ENCODE measurements around the gene ACVRL1. TPM values are rescaled to one million over a fixed set of nuclear protein-coding genes. Genes with fewer than 3 reads are reported as not detected.

ACVRL1 gene
- total and polyA plus RNA-seq, 4 donors, result 3.1 to 7.9 (median 6.1) TPM

DNA sequence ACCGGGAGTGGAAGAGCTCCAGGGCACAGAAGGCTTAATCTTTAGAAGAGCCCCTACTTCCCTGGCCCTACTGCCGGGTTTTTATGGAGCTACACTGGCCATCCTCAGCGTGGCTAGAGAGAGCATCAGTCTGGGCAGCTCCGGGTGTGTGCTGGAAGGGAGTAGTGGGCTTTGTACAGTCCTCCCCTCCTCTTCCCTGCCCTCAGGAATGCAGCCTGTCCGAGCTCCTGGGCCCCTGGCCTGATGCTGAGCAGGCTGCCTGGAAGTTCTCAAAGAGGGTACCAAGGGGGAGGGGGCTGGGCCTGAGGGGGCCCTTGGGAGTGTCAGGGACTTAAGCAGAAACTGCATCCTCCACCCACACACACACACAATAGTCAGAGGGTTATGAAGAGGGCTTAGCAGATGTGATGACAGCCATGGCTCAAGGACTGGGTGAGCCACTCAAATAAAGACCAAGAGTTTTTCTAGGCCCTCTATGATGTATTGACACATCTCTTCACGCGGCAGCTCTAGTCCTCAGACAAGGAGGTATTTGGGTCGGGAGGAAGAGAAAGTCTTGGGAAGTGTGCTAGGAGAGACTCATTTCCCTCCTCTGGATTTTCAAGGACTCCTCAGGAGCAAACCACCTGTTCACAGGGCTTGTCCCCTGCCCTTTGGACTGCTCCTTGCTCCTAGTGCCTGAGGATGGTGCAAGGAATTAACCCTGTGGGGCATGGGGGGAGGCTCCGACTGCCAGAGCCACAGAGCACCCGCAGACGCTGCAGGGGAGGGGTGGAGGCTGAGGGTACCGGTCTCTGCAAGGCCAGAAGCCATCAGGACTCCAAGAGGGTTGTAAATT, 42.3 kb upstream of the ACVRL1 start:
- TF ChIP-seq, protein P1, sequence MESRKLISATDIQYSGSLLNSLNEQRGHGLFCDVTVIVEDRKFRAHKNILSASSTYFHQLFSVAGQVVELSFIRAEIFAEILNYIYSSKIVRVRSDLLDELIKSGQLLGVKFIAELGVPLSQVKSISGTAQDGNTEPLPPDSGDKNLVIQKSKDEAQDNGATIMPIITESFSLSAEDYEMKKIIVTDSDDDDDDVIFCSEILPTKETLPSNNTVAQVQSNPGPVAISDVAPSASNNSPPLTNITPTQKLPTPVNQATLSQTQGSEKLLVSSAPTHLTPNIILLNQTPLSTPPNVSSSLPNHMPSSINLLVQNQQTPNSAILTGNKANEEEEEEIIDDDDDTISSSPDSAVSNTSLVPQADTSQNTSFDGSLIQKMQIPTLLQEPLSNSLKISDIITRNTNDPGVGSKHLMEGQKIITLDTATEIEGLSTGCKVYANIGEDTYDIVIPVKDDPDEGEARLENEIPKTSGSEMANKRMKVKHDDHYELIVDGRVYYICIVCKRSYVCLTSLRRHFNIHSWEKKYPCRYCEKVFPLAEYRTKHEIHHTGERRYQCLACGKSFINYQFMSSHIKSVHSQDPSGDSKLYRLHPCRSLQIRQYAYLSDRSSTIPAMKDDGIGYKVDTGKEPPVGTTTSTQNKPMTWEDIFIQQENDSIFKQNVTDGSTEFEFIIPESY (IDR thresholded peaks at IDR 0.05), result no peak
- no peak for TF ChIP-seq GABPA (IDR thresholded peaks at IDR 0.05 in 1 of 2, conservative IDR thresholded peaks at IDR 0.05 in 1 of 2)
- no peak for TF ChIP-seq REST (IDR thresholded peaks at IDR 0.05)
- TF ChIP-seq, protein P2, sequence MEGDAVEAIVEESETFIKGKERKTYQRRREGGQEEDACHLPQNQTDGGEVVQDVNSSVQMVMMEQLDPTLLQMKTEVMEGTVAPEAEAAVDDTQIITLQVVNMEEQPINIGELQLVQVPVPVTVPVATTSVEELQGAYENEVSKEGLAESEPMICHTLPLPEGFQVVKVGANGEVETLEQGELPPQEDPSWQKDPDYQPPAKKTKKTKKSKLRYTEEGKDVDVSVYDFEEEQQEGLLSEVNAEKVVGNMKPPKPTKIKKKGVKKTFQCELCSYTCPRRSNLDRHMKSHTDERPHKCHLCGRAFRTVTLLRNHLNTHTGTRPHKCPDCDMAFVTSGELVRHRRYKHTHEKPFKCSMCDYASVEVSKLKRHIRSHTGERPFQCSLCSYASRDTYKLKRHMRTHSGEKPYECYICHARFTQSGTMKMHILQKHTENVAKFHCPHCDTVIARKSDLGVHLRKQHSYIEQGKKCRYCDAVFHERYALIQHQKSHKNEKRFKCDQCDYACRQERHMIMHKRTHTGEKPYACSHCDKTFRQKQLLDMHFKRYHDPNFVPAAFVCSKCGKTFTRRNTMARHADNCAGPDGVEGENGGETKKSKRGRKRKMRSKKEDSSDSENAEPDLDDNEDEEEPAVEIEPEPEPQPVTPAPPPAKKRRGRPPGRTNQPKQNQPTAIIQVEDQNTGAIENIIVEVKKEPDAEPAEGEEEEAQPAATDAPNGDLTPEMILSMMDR (IDR thresholded peaks at IDR 0.05; ENCODE audit: low read depth, low read length, missing input control), result no peak
- no peak for TF ChIP-seq FOXA2 (IDR thresholded peaks at IDR 0.05)
- no peak for TF ChIP-seq FOXA1 (IDR thresholded peaks at IDR 0.05)
- no peak for TF ChIP-seq NR2F2 (IDR thresholded peaks at IDR 0.05)
- no peak for TF ChIP-seq RAD21 (IDR thresholded peaks at IDR 0.05)
- TF ChIP-seq, protein P3, sequence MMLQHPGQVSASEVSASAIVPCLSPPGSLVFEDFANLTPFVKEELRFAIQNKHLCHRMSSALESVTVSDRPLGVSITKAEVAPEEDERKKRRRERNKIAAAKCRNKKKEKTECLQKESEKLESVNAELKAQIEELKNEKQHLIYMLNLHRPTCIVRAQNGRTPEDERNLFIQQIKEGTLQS (IDR thresholded peaks at IDR 0.05), result no peak
- no peak for TF ChIP-seq RXRA (IDR thresholded peaks at IDR 0.05)
- no peak for TF ChIP-seq HNF4G (IDR thresholded peaks at IDR 0.05)
- TF ChIP-seq, protein P4, sequence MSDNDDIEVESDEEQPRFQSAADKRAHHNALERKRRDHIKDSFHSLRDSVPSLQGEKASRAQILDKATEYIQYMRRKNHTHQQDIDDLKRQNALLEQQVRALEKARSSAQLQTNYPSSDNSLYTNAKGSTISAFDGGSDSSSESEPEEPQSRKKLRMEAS (IDR thresholded peaks at IDR 0.05), result no peak
- H3K36me3 ChIP-seq (ENCODE audit: control insufficient read depth in 4 of 4, insufficient read depth in 3 of 4, low read depth in 1 of 4, low read length in 3 of 4), result no peaks in the 10 kb centered on the region
- 89% methylated on average over 12 of the region's 12 CpGs for WGBS
- peaks cover 0 to 19% (median 6%) of the 10 kb centered on the region in 4 donors for H3K4me1 ChIP-seq (ENCODE audit: control insufficient read depth in 4 of 4, insufficient read depth in 4 of 4, low read length in 3 of 4)
- no peak overlapping the region for H3K4me3 ChIP-seq (ENCODE audit: low read depth in 1 of 3, low read length in 3 of 3)
- no peak overlapping the region for H3K27ac ChIP-seq (ENCODE audit: low read depth in 1 of 2, low read length in 2 of 2)
- no peak overlapping the region for H3K9ac ChIP-seq (ENCODE audit: low read depth in 1 of 2, low read length in 2 of 2)
- no peaks in the 10 kb centered on the region for H3K9me3 ChIP-seq (ENCODE audit: control insufficient read depth in 4 of 4, low read length in 3 of 4)
- no peaks in the 10 kb centered on the region for H3K27me3 ChIP-seq (ENCODE audit: control insufficient read depth in 4 of 4, insufficient read depth in 4 of 4, low read length in 3 of 4)
- no peak for DNase-seq (ENCODE audit: low spot score)

DNA sequence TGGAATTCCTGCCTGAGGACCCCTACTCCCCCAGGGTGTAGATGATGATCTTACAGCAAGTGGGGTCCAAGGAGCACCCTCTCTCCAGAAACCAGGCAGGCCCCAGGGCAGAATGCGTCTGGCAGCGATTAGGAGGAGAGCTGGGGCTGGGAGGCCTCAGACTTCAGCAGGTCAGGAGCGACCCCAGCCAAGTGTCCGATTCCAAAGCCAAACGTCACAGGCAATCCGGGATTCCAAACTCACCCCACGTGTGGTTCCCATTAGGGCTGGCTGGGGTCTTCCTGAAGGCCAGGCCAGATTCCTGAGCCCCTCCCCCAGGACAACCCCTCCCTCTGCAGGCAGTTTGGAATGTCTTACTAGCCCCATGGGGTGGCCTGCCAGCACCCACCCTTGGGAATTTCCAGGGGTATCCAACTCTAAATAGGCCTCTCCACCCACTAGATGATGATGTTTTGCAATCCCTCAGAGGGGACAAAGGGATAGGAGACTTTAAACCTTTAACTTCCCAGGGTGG, 41.5 kb upstream of the ACVRL1 start:
- no peaks in the 10 kb centered on the region for H3K36me3 ChIP-seq (ENCODE audit: control insufficient read depth in 4 of 4, insufficient read depth in 3 of 4, low read depth in 1 of 4, low read length in 3 of 4)
- no peaks in the 10 kb centered on the region for H3K27me3 ChIP-seq (ENCODE audit: control insufficient read depth in 4 of 4, insufficient read depth in 4 of 4, low read length in 3 of 4)
- no peak for DNase-seq (ENCODE audit: low spot score)
- H3K4me1 ChIP-seq (ENCODE audit: control insufficient read depth in 4 of 4, insufficient read depth in 4 of 4, low read length in 3 of 4), result peaks cover 0 to 19% (median 6%) of the 10 kb centered on the region in 4 donors
- 84% methylated on average over 7 of the region's 7 CpGs for WGBS
- no peak overlapping the region for H3K4me3 ChIP-seq (ENCODE audit: low read depth in 1 of 3, low read length in 3 of 3)
- H3K9ac ChIP-seq (ENCODE audit: low read depth in 1 of 2, low read length in 2 of 2), result no peak overlapping the region
- H3K9me3 ChIP-seq (ENCODE audit: control insufficient read depth in 4 of 4, low read length in 3 of 4), result no peaks in the 10 kb centered on the region
- no peak overlapping the region for H3K27ac ChIP-seq (ENCODE audit: low read depth in 1 of 2, low read length in 2 of 2)
- TF ChIP-seq, protein P2 (IDR thresholded peaks at IDR 0.05; ENCODE audit: low read depth, low read length, missing input control), result no peak
- no peak for TF ChIP-seq EGR1 (IDR thresholded peaks at IDR 0.05; ENCODE audit: low read depth in 2 of 2)
- TF ChIP-seq NR2F2 (IDR thresholded peaks at IDR 0.05), result no peak
- TF ChIP-seq JUND (IDR thresholded peaks at IDR 0.05), result no peak
- TF ChIP-seq, protein P1 (IDR thresholded peaks at IDR 0.05), result no peak
- TF ChIP-seq GABPA (IDR thresholded peaks at IDR 0.05 in 1 of 2, conservative IDR thresholded peaks at IDR 0.05 in 1 of 2), result no peak
- TF ChIP-seq TAF1 (conservative IDR thresholded peaks at IDR 0.05), result no peak
- no peak for TF ChIP-seq SP1 (IDR thresholded peaks at IDR 0.05)
- TF ChIP-seq, protein P3 (IDR thresholded peaks at IDR 0.05), result no peak
- no peak for TF ChIP-seq RXRA (IDR thresholded peaks at IDR 0.05)
- no peak for TF ChIP-seq RAD21 (IDR thresholded peaks at IDR 0.05)
- TF ChIP-seq YY1 (IDR thresholded peaks at IDR 0.05), result no peak

Data from liver (tissue), 9 donors.